Midbrain (tissue), 1 donor: ENCODE data around the gene SPIRE2.
"Not testable (repeated sequence)": the region's sequence is repeated elsewhere in the genome, so short reads cannot be mapped to it uniquely, and the experiment has no call there.

Experiments
- DNase-seq: peaks from one replicate; lab custom pipeline; 2025; lab: John Stamatoyannopoulos, UW

SPIRE2 gene, protein sequence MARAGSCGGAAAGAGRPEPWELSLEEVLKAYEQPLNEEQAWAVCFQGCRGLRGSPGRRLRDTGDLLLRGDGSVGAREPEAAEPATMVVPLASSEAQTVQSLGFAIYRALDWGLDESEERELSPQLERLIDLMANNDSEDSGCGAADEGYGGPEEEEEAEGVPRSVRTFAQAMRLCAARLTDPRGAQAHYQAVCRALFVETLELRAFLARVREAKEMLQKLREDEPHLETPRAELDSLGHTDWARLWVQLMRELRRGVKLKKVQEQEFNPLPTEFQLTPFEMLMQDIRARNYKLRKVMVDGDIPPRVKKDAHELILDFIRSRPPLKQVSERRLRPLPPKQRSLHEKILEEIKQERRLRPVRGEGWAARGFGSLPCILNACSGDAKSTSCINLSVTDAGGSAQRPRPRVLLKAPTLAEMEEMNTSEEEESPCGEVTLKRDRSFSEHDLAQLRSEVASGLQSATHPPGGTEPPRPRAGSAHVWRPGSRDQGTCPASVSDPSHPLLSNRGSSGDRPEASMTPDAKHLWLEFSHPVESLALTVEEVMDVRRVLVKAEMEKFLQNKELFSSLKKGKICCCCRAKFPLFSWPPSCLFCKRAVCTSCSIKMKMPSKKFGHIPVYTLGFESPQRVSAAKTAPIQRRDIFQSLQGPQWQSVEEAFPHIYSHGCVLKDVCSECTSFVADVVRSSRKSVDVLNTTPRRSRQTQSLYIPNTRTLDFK

GRCh38 chr16:89828199-89828869, at the start of gene SPIRE2:
SPIRE2 (plus strand) TSS chr16:89828475; CDS start chr16:89828551, 76 bp downstream.
- peak; percentile 42 for DNase-seq

DNA sequence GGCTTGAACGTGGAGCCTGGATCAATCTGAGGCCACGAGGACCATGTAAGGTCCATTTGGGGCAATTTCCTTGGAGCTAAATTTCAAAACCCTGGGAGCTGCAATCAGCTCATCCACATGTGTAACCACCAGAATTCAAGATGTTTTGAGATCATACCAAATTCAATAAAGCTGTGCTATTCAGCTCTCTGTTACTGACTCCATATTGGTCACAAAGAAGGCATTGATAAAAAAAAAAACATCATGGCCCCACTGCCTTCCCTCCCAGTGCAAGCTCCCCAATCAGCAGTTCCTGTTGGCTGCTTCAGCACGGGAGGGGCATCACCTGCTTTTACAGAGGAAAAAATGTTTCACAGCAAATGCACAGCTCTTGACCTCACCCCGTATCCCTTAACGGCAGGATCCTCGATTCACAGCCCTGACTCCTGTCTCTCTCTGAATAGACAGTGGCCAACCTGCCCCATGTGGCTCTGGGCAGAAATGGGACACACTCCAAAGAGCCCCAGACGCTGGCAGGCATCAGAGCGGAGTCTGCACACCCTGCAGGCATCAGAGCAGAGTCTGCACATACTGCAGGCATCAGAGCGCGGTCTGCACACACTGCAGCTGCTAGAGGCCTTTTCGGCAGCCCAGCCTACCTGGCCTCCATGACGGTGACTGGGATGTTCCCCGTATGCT, 48.9 kb upstream of the SPIRE2 start:
- peak; percentile 28 for DNase-seq

GRCh38 chr16:89779909-89780305, 48.4 kb upstream of the SPIRE2 start:
- no peak for DNase-seq

DNA sequence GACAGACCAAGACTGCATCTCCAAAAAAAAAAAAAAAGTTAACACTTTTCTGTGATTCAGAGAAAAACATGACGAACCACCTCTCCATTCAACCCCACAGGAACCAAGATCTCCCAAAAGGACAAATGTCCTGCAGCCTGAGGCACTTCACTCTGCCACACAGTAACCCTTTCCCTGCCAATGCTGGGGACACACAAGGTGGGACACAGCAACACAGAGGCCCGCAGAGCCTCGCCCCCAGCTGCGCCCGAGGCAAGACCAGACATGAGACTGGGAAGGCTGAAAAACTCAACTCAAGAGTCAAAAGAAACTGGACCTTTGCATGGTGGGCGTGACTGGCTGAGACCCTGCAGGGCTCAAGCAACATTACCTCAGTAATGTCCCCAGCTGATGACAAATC, 45.8 kb upstream of the SPIRE2 start:
- no peak for DNase-seq

- not testable (repeated sequence) for DNase-seq
Observed at GRCh38 chr16:89783952-89784351, 44.3 kb upstream of the SPIRE2 start.

GRCh38 chr16:89784406-89784805, 43.9 kb upstream of the SPIRE2 start:
- DNase-seq, result no peak

DNA sequence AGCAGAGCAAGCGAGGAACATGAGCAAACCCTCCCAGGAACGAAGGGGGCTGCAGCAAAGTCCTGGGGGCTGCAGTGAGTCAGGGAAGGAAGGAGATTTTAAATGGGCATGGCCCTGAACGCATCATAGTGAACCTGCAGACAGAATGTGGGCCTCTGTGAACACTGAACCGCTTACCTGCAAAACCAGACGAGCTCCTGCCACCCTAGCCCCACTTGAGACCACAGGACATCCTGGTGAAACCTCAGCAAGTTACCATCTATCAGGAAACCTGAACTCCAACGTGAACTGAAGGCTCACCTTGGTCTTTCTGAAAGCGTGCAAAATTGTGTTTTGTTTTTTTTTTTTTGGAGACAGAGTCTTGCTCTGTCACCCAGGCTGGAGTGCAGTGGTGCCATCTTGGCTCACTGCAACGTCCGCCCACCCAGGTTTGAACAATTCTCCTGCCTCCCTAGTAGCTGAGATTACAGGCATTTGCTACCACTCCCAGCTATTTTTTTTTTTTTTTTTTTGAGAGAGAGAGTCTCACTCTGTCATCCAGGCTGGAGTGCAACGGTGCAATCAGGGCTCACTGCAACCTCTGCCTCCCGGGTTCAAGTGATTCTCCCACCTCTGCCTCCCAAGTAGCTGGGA, 42.6 kb upstream of the SPIRE2 start:
- DNase-seq, result no peak

GRCh38 chr16:89786474-89787364, 41.6 kb upstream of the SPIRE2 start:
- DNase-seq, result no peak

DNA sequence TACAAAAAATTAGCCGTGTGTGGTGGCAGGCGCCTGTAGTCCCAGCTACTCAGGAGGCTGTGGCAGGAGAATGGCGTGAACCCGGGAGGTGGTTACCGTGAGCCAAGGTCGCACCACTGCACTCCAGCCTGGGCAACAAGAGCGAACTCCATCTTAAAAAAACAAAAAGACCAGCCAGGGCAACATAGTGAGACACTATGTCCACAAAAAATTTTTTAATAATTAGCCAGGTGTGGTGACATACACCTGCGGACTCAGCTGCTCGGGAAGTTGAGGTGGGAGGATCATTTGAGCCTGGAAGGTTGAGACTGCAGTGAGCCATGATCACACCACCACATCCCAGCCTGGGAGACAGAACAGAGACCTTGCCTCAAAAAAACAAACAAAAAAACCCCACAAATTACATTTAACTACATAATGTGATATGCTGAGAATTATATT, 40.9 kb upstream of the SPIRE2 start:
- DNase-seq, result no peak

GRCh38 chr16:89791278-89791995, 36.8 kb upstream of the SPIRE2 start:
- no peak for DNase-seq

DNA sequence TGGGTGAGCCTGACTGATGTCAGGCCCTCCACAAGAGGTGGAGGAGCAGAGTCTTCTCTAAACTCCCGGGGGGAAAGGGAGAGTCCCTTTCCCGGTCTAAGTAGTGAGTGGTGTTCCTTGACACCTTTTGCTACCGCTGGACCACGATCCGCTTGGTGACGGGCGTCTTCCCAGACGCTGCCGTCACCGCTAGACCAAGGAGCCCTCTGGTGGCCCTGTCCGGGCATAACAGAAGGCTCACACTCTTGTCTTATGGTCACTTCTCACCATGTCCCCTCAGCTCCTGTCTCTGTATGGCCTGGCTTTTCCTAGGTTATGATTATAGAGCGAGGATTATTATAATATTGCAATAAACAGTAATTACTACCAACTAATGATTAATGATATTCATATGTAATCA, 35.2 kb upstream of the SPIRE2 start:
- DNase-seq, result peak; percentile 67

GRCh38 chr16:89793955-89794354, 34.3 kb upstream of the SPIRE2 start:
- DNase-seq, result no peak

- no peak for DNase-seq
Observed at GRCh38 chr16:89795676-89796075, 32.6 kb upstream of the SPIRE2 start.

DNA sequence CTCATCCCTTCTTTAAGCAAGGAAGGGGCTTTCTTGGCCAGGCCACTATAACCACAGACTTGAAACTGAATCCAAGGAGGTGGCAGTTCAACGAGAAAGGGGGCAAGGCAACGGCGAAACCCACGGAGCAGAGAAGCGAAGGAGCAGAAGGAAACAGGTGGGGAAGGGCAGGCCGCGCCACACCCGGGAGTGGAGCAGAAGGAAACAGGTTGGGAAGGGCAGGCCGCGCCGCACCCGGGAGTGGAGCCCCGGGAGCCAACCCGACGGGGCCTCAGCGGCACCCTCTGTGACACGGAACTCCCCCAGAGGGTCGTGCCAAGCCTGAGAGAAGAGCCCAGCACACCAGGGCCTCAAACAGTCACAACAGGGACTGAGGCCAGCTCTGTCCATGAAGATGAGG, 32.2 kb upstream of the SPIRE2 start:
- DNase-seq, result no peak

DNA sequence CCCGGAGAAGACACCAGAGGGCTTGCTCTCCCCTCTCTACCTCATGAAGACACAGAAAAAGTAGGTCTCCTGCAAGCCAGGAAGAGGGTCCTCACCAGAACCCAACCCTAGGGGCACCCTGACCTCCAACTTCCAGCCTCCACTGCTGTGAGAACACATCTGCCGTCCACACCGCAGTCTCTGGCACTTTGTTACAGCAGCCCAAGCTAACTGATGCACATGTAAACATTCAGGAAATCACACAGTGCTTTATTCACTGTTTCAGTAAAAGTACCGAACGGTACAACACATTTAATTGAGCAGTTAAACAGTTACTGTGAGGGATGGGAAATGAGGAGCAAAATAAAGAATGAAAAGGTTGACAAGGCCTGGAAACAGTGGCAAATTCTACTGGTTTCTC, 30.1 kb upstream of the SPIRE2 start:
- no peak for DNase-seq

- no peak for DNase-seq
Observed at GRCh38 chr16:89798832-89799370, 29.4 kb upstream of the SPIRE2 start.

DNA sequence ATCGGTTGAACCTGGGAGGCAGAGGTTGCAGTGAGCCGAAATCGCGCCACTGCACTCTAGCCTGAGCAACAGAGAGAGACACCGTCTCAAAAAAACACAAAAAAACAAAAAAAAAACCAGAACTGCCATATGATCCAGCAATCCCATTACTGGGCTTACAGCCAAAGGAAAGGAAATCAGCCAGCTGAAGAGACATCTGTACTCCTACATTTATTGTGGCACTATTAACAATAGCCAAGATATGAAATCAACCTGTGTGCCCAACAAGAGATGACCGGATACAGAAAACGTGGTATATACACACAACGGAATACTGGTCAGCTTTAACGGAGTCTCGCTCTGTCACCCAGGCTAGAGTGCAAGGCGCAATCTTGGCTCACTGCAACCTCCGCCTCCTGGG, 26.5 kb upstream of the SPIRE2 start:
- no peak for DNase-seq

- DNase-seq, result no peak
Observed at GRCh38 chr16:89805136-89805905, 23.0 kb upstream of the SPIRE2 start.
